ENCODE measurements around the gene PHF12. TPM values are rescaled to one million over a fixed set of nuclear protein-coding genes. Genes with fewer than 3 reads are reported as not detected.

Gene PHF12
- total and polyA plus RNA-seq, 10 of the 15 experiments (the other 5 are each of a cell fraction or from before 2014, with no cell fraction given): 1.3 to 43.9 (median 19.2) TPM

DNA sequence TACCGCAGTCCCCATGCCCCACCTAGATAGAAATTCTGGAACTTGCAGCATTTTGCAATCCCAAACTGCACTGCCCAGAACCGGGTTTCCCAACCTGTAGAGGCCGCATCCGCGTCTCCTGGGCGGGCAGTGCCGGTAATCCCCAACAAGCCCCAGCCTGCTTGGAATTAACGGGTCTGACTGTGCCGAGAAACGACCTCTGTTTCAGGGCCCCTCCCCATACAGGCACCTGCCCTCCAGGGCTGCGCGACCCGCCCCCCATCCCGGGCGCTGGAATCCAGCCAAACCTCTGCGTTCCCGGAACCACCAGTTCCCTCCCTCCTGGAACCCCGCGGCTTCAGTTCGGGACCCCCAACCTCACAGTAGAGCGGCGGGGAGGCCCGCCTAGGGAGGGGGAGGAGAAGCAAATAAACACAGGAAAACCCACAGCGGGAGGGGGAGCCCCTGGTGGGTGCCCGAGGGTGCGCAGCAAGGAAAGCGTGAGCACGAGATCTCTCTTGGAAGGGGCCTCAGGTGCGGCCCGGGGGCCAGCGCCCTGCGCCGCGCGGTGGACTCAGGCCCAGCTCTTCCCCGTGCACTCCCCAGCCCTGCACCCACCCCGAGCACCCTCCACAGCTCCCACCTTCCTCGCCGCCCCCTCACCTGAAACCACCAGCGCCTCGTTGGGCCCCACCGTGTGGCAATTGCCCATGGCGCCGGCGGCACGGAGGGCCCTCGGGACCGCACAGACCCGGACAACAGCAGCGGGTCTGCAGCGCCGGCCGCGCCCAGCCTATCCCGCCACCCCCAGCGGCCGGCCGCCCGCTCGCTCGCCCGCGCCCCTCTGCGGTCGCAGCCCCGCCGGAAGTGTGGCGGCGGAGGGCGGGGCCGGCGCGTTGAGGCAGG, 54.2 kb downstream of the PHF12 start, which contains the start of gene FLOT2:
TSS of gene FLOT2 (minus strand) at position 850 of the 885 bp plus-strand sequence. CDS start at position 691, 159 bp downstream.
- H3K79me2 ChIP-seq (ENCODE audit: control insufficient read depth, insufficient read depth, low read length): peaks cover 25% of the 10 kb centered on the region
- H3K4me2 ChIP-seq (ENCODE audit: control insufficient read depth, insufficient read depth): peak within 1 kb of the TSS; percentile 92
- RAD21 ChIA-PET (ENCODE audit: unreplicated experiment): interaction anchor here (0.9 to 5.9 kb wide), 13 partner anchors 9 to 172 kb away, joined by 3 to 28 read pairs (median 7); partner anchors contain the start of gene FAM222B
- intact Hi-C loops (cut with micrococcal nuclease; ENCODE audit: unreplicated experiment) (no loop called here), in situ Hi-C loops (cut with MboI) (loop anchor here (25.0 kb wide), 1 partner anchor 1410 kb away; no protein-coding TSS in a partner anchor)
- H3K4me1 ChIP-seq (ENCODE audit: control insufficient read depth, insufficient read depth, low read length): peaks cover 39% of the 10 kb centered on the region
- no peak for DNase-seq (ENCODE audit: low read depth, low spot score)
- no peaks in the 10 kb centered on the region for H3K9me3 ChIP-seq (replicated peaks; ENCODE audit: control insufficient read depth, insufficient read depth, low read length)
- H3K36me3 ChIP-seq (ENCODE audit: control insufficient read depth in 2 of 2, insufficient read depth in 2 of 2, low read length in 1 of 2): no peaks in the 10 kb centered on the region
- H2AFZ ChIP-seq (ENCODE audit: control insufficient read depth, low read depth, low read length): peak within 1 kb of the TSS; percentile 76
- peak within 1 kb of the TSS; percentile 72 for H3K27ac ChIP-seq (ENCODE audit: control insufficient read depth, insufficient read depth)
- H3K27me3 ChIP-seq (replicated peaks in 1 of 2; ENCODE audit: control insufficient read depth in 2 of 2, insufficient read depth in 2 of 2, low read length in 1 of 2): no peaks in the 10 kb centered on the region
- WGBS (ENCODE audit: insufficient coverage, insufficient replicate concordance, low lambda C conversion rate, missing lambda C conversion rate): 1% methylated on average over 65 of the region's 73 CpGs
- peak; percentile 43 for ATAC-seq
- peak within 1 kb of the TSS; percentile 72 for H3K9ac ChIP-seq (ENCODE audit: control insufficient read depth, insufficient read depth, low read length)
- CTCF ChIA-PET: interaction anchor here (0.9 to 17.3 kb wide), 9 partner anchors 26 to 169 kb away, joined by 3 to 175 read pairs (median 15); partner anchors contain the start of genes NEK8 and TLCD1
- BruUV-seq (replicated peaks): no TSS peak
- SMC1A ChIA-PET (ENCODE audit: uncharacterized antibody, unreplicated experiment): interaction anchor here (0.9 to 5.8 kb wide), 9 partner anchors 9 to 169 kb away, joined by 3 to 35 read pairs (median 5); partner anchors contain the start of genes NEK8 and TLCD1
- no peaks in the 10 kb centered on the region for H4K20me1 ChIP-seq (ENCODE audit: control insufficient read depth, insufficient read depth)
- POLR2A ChIA-PET: interaction anchor here (0.6 to 3.0 kb wide), 14 partner anchors 9 to 243 kb away, joined by 3 to 20 read pairs (median 6); partner anchors contain the start of genes ERAL1, FAM222B, NEK8 and PHF12
- no peak for FAIRE-seq
- peak within 1 kb of the TSS; percentile 92 for H3K4me3 ChIP-seq
- TF ChIP-seq POLR2A (IDR thresholded peaks at IDR 0.05; ENCODE audit: low read depth, low read length) (peak; percentile 71), CBFB (IDR thresholded peaks at IDR 0.05; ENCODE audit: low read depth) (0 out of 2 replicates have a peak, but pooled peaks have one; percentile 34), RELA (IDR thresholded peaks at IDR 0.05; ENCODE audit: borderline replicate concordance, partially characterized antibody) (no peak), EP300 (IDR thresholded peaks at IDR 0.05; ENCODE audit: borderline replicate concordance in 1 of 2, control insufficient read depth in 1 of 2, low read depth in 2 of 2, low read length in 2 of 2) (no peak), PAX8 (IDR thresholded peaks at IDR 0.05) (no peak), RUNX3 (IDR thresholded peaks at IDR 0.05; ENCODE audit: low read length) (peak; percentile 68), NFYA (IDR thresholded peaks at IDR 0.05; ENCODE audit: borderline replicate concordance, low read depth, low read length) (no peak), MEF2B (IDR thresholded peaks at IDR 0.05; ENCODE audit: partially characterized antibody, poor library complexity, severe bottlenecking) (peak; percentile 34), SMARCA5 (IDR thresholded peaks at IDR 0.05) (0 out of 2 replicates have a peak, but pooled peaks have one; percentile 75), SMAD1 (IDR thresholded peaks at IDR 0.05; ENCODE audit: low read depth, partially characterized antibody) (peak; percentile 73)
- TF ChIP-seq, protein P1, sequence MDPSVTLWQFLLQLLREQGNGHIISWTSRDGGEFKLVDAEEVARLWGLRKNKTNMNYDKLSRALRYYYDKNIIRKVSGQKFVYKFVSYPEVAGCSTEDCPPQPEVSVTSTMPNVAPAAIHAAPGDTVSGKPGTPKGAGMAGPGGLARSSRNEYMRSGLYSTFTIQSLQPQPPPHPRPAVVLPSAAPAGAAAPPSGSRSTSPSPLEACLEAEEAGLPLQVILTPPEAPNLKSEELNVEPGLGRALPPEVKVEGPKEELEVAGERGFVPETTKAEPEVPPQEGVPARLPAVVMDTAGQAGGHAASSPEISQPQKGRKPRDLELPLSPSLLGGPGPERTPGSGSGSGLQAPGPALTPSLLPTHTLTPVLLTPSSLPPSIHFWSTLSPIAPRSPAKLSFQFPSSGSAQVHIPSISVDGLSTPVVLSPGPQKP (IDR thresholded peaks at IDR 0.05; ENCODE audit: low read depth, low read length): peak; percentile 11; the same call in 1 of the 2 replicates
- TF ChIP-seq, protein P2, sequence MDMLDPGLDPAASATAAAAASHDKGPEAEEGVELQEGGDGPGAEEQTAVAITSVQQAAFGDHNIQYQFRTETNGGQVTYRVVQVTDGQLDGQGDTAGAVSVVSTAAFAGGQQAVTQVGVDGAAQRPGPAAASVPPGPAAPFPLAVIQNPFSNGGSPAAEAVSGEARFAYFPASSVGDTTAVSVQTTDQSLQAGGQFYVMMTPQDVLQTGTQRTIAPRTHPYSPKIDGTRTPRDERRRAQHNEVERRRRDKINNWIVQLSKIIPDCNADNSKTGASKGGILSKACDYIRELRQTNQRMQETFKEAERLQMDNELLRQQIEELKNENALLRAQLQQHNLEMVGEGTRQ (IDR thresholded peaks at IDR 0.05; ENCODE audit: borderline replicate concordance, low read depth, low read length): no peak
- TF ChIP-seq, protein P3, sequence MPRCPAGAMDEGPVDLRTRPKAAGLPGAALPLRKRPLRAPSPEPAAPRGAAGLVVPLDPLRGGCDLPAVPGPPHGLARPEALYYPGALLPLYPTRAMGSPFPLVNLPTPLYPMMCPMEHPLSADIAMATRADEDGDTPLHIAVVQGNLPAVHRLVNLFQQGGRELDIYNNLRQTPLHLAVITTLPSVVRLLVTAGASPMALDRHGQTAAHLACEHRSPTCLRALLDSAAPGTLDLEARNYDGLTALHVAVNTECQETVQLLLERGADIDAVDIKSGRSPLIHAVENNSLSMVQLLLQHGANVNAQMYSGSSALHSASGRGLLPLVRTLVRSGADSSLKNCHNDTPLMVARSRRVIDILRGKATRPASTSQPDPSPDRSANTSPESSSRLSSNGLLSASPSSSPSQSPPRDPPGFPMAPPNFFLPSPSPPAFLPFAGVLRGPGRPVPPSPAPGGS (IDR thresholded peaks at IDR 0.05; ENCODE audit: borderline replicate concordance, insufficient read depth, low read depth, low read length, poor library complexity, severe bottlenecking): peak; percentile 73
- TF ChIP-seq, protein P4, sequence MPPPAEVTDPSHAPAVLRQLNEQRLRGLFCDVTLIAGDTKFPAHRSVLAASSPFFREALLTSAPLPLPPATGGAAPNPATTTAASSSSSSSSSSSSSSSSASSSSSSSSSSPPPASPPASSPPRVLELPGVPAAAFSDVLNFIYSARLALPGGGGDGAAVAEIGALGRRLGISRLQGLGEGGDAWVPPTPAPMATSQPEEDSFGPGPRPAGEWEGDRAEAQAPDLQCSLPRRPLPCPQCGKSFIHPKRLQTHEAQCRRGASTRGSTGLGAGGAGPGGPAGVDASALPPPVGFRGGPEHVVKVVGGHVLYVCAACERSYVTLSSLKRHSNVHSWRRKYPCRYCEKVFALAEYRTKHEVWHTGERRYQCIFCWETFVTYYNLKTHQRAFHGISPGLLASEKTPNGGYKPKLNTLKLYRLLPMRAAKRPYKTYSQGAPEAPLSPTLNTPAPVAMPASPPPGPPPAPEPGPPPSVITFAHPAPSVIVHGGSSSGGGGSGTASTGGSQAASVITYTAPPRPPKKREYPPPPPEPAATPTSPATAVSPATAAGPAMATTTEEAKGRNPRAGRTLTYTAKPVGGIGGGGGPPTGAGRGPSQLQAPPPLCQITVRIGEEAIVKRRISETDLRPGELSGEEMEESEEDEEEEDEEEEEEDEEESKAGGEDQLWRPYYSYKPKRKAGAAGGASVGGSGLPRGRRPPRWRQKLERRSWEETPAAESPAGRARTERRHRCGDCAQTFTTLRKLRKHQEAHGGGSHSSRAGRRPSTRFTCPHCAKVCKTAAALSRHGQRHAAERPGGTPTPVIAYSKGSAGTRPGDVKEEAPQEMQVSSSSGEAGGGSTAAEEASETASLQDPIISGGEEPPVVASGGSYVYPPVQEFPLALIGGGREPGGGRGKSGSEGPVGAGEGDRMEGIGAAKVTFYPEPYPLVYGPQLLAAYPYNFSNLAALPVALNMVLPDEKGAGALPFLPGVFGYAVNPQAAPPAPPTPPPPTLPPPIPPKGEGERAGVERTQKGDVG (CRISPR knock-in tag; IDR thresholded peaks at IDR 0.05): no peak

Measured in GM12878 (cell line).